ENCODE data around the gene AMER2. TPM values are rescaled to one million over a fixed set of nuclear protein-coding genes. Genes with fewer than 3 reads are reported as not detected.

Gene AMER2
- total RNA-seq, 1 donor from 2014 or later: 4.1 TPM

DNA sequence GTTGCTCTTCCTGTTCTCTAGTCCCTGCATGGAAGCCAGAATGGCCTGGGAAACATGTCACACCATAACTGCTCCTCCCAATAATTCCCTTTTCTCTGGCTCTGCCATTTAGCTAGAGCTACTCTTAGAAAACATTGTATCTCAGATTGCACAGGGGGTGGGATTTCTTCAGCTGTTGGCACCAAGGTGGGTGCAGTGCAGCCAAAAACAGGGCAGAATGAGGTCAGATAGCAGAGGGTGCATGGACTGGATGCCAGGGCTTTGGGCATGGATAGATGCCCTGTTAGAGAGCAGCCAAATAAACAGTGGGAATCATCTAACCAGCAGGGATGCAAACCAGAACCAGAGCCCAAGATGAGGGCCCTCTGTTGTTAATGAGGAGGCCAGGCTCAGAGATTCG, 4.9 kb upstream of the AMER2 start:
- peaks cover 4% of the 10 kb centered on the region for H3K9me3 Mint-ChIP-seq
- TF ChIP-seq, protein P1, sequence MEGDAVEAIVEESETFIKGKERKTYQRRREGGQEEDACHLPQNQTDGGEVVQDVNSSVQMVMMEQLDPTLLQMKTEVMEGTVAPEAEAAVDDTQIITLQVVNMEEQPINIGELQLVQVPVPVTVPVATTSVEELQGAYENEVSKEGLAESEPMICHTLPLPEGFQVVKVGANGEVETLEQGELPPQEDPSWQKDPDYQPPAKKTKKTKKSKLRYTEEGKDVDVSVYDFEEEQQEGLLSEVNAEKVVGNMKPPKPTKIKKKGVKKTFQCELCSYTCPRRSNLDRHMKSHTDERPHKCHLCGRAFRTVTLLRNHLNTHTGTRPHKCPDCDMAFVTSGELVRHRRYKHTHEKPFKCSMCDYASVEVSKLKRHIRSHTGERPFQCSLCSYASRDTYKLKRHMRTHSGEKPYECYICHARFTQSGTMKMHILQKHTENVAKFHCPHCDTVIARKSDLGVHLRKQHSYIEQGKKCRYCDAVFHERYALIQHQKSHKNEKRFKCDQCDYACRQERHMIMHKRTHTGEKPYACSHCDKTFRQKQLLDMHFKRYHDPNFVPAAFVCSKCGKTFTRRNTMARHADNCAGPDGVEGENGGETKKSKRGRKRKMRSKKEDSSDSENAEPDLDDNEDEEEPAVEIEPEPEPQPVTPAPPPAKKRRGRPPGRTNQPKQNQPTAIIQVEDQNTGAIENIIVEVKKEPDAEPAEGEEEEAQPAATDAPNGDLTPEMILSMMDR (conservative IDR thresholded peaks at IDR 0.05): no peak
- H3K36me3 Mint-ChIP-seq (ENCODE audit: low read depth): no peaks in the 10 kb centered on the region
- DNase-seq (ENCODE audit: low read depth, low spot score): no peak
- H3K4me1 Mint-ChIP-seq: peaks cover 46% of the 10 kb centered on the region
- H3K4me3 Mint-ChIP-seq: no peak overlapping the region
- H3K27me3 Mint-ChIP-seq (ENCODE audit: low read depth): peaks cover 40% of the 10 kb centered on the region
- H3K27ac Mint-ChIP-seq (ENCODE audit: unreplicated experiment): no peak overlapping the region

DNA sequence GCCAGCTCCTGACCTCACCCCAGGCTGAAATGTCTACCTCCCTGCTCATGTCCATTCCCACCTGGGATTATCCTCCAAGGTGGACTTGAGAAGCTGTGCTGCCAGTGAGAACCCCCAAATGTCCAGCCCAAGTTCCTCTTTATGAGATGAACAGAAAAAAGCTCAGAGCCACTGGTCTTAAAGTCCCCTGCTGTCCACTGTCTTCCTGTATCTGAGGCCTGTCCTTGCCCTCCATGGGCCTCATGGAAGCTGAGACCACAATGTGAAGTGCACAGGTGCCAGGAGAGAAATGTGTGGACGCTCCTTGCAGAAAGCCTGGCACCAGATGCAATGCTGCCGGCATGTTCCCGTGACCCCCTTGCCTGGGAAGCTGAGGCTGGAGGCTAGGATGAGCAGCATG, 3.3 kb upstream of the AMER2 start:
- TF ChIP-seq, protein P1 (conservative IDR thresholded peaks at IDR 0.05): no peak
- no peaks in the 10 kb centered on the region for H3K36me3 Mint-ChIP-seq (ENCODE audit: low read depth)
- no peak overlapping the region for H3K27ac Mint-ChIP-seq (ENCODE audit: unreplicated experiment)
- peaks cover 38% of the 10 kb centered on the region for H3K4me1 Mint-ChIP-seq
- peaks cover 4% of the 10 kb centered on the region for H3K9me3 Mint-ChIP-seq
- peaks cover 52% of the 10 kb centered on the region for H3K27me3 Mint-ChIP-seq (ENCODE audit: low read depth)
- no peak overlapping the region for H3K4me3 Mint-ChIP-seq
- DNase-seq (ENCODE audit: low read depth, low spot score): no peak

DNA sequence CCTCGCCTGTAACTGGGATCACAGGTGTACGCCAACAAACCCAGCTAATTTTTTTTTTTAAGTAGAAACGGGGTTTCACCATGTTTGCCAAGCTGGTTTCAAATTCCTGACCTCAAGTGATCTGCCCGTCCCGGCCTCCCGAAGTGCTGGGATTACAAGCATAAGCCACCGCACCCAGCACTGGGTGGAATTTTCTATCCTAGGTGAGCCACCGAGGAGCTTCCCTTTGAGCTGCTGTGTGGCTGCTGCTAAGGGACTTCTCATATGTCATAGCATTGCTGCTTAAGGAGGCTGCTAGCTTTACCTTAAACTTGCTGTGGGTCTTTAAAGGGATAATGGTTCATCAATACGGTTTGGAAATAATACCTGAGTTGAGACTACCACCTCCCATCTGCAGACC, 2.9 kb upstream of the AMER2 start:
- Mint-ChIP-seq H3K4me1 (peaks cover 34% of the 10 kb centered on the region), H3K27ac (ENCODE audit: unreplicated experiment) (no peak overlapping the region), H3K9me3 (peaks cover 4% of the 10 kb centered on the region), H3K36me3 (ENCODE audit: low read depth) (peaks cover 4% of the 10 kb centered on the region), H3K27me3 (ENCODE audit: low read depth) (peaks cover 56% of the 10 kb centered on the region), H3K4me3 (peak overlapping the region; percentile 39)
- DNase-seq (ENCODE audit: low read depth, low spot score): no peak
- TF ChIP-seq, protein P1 (conservative IDR thresholded peaks at IDR 0.05): no peak

DNA sequence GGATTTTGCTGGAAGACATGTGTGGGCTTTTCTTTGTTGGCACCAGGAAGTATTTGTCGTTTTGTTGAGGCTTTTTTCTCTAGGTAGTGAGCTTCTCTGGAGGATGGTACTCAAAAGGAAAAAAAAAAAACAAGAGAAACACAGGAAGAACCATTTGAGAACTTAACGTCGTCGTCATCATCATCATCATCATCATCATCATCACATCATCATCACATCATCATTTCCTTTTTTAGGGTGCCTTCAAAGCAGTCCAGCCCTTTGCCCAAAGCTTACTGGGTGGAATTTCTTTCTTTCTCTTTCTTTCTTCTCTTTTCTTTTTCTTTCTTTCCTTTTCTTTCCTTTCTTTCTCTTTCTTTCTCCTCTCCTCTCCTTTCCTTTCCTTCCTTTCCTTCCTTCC, 2.2 kb upstream of the AMER2 start:
- TF ChIP-seq, protein P1 (conservative IDR thresholded peaks at IDR 0.05): no peak
- Mint-ChIP-seq H3K27ac (ENCODE audit: unreplicated experiment) (no peak overlapping the region), H3K36me3 (ENCODE audit: low read depth) (peaks cover 5% of the 10 kb centered on the region), H3K9me3 (peaks cover 4% of the 10 kb centered on the region), H3K4me3 (no peak overlapping the region), H3K27me3 (ENCODE audit: low read depth) (peaks cover 64% of the 10 kb centered on the region), H3K4me1 (peaks cover 32% of the 10 kb centered on the region)
- DNase-seq (ENCODE audit: low read depth, low spot score): no peak

DNA sequence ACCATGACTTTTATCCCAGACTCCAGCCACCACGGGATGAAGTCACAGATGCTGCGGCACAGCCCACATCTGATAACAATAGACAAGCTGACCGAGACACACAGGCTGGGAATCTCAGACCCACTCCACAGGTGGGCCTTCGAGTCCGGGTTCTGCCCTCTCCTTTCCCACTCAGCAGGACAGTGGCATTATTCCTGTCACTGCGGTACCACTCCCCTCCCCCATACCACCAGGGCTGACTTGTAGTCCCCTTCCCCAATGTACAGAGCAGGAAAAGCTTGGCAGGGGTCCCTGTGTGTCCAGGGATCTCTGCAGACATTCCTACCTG, 179 bp upstream of the AMER2 start:
- DNase-seq (ENCODE audit: low read depth, low spot score): no peak
- peaks cover 75% of the 10 kb centered on the region for H3K27me3 Mint-ChIP-seq (ENCODE audit: low read depth)
- peaks cover 5% of the 10 kb centered on the region for H3K36me3 Mint-ChIP-seq (ENCODE audit: low read depth)
- H3K4me3 Mint-ChIP-seq: peak overlapping the region; percentile 83
- H3K4me1 Mint-ChIP-seq: peaks cover 31% of the 10 kb centered on the region
- H3K27ac Mint-ChIP-seq (ENCODE audit: unreplicated experiment): no peak overlapping the region
- TF ChIP-seq, protein P1 (conservative IDR thresholded peaks at IDR 0.05): no peak
- no peaks in the 10 kb centered on the region for H3K9me3 Mint-ChIP-seq

DNA sequence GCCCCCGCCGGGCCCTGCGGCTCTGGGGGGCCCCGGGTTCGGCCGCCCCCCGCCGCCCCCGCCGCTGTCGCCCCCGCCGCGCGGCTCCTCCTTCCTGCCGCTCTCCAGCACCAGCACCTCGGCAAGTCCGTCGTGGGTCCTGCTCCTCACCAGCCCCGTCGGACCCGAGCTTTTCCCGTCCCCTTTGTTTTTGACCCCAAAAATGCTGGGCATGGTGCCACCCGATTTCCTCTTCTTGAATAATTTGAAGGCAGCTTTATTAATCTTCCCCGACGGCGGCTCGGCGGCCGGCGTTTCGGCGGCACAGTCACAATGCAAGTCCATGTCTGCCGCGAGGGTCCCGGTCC, 945 bp downstream of the AMER2 start:
- no peak for DNase-seq (ENCODE audit: low read depth, low spot score)
- Mint-ChIP-seq H3K9me3 (no peaks in the 10 kb centered on the region), H3K27me3 (ENCODE audit: low read depth) (peaks cover 75% of the 10 kb centered on the region), H3K27ac (ENCODE audit: unreplicated experiment) (peak overlapping the region; percentile 38), H3K4me3 (peak overlapping the region; percentile 83), H3K4me1 (peaks cover 31% of the 10 kb centered on the region), H3K36me3 (ENCODE audit: low read depth) (peaks cover 5% of the 10 kb centered on the region)
- TF ChIP-seq, protein P1 (conservative IDR thresholded peaks at IDR 0.05): no peak
